ENCODE results near the gene RACGAP1.

DNA sequence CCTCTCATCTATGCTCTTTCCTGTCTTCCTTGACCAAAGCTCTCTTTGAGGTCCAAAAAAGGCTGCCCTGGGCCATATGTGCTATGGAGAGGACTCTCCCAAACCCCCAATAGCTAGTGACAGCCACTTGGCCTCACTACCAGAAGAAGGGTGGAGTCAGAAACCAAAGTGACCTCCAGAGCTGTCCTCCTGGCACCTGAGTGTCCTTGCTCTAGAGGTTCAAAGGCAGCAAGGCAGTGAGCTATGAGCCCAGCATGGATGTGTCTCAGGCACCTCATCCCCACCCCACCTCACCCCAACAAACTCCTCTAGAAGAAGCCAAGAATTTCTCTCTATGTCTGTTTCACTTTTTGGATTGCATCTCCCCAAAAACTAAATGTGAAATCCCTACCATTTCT is 67.7 kb downstream of the RACGAP1 start:
- TF ChIP-seq POLR2A (IDR thresholded peaks at IDR 0.05): no peak
- TF ChIP-seq CTCF (IDR thresholded peaks at IDR 0.05): no peak
